Measurements from ENCODE around the gene SEC11A. TPM values are rescaled to one million over a fixed set of nuclear protein-coding genes. Genes with fewer than 3 reads are reported as not detected.

SEC11A gene
- total RNA-seq, 1 experiment from 2014 or later = 243 TPM

DNA sequence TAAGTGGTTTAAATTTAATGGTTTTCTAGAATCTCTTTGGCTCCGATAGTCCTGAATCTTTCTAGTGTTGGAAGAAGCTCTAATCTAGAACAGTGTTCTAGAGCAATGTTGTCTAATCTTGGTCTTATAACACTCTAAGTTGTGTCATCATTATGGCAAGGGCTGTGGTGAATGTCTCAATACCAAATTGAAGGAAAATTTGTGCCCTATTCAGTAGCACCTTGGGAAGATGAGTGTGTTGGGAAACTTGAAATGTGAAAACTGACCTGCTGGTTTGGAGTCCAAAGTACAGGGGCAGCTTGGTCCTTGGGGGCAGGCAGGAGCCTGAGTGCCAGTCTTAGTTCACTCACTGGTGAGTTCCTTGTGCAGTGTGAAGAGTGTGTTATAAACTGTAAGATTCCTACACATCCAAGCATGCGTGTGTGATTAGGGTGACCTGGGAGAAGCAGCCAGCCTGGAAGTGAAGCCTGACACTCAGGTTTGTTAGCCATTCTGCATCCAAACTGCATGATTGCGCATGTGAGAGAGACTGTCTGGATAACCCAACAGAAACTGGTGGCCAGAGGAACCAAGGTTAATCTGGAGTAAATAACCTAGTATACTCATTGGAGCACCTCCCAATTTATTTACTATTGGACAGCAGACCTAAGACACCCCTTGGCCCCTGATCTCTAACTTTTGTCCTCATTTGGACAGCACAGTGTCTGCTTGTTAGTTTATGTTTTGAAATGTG lies 47.1 kb upstream of the SEC11A start:
- H3K4me3 Mint-ChIP-seq (ENCODE audit: low read depth, unreplicated experiment) = no peak overlapping the region
- intact Hi-C loops (cut with micrococcal nuclease; ENCODE audit: unreplicated experiment) = no loop called here
- no peak for TF ChIP-seq CTCF (IDR thresholded peaks at IDR 0.05; ENCODE audit: unreplicated experiment)
- no peaks in the 10 kb centered on the region for H3K27me3 Mint-ChIP-seq (ENCODE audit: unreplicated experiment)
- CTCF ChIA-PET = interaction anchor here (1.3 kb wide), 1 partner anchor 11 kb away, joined by 3 read pairs; no protein-coding TSS in a partner anchor
- no TSS peak for BruUV-seq (replicated peaks)
- no peak overlapping the region for H3K27ac Mint-ChIP-seq (ENCODE audit: unreplicated experiment)
- H3K9me3 Mint-ChIP-seq (ENCODE audit: low read depth, unreplicated experiment) = no peaks in the 10 kb centered on the region
- DNase-seq = peak; percentile 13
- peaks cover 8% of the 10 kb centered on the region for H3K36me3 Mint-ChIP-seq (ENCODE audit: insufficient read depth, unreplicated experiment)
- H3K4me1 Mint-ChIP-seq (ENCODE audit: low read depth, unreplicated experiment) = peaks cover 14% of the 10 kb centered on the region

- no TSS peak for BruUV-seq (replicated peaks)
- H3K4me3 Mint-ChIP-seq (ENCODE audit: low read depth, unreplicated experiment) = no peak overlapping the region
- no peaks in the 10 kb centered on the region for H3K9me3 Mint-ChIP-seq (ENCODE audit: low read depth, unreplicated experiment)
- DNase-seq = no peak
- H3K27me3 Mint-ChIP-seq (ENCODE audit: unreplicated experiment) = no peaks in the 10 kb centered on the region
- no peak for TF ChIP-seq CTCF (IDR thresholded peaks at IDR 0.05; ENCODE audit: unreplicated experiment)
- CTCF ChIA-PET = no interaction called here
- intact Hi-C loops (cut with micrococcal nuclease; ENCODE audit: unreplicated experiment) = no loop called here
- H3K4me1 Mint-ChIP-seq (ENCODE audit: low read depth, unreplicated experiment) = peaks cover 14% of the 10 kb centered on the region
- H3K36me3 Mint-ChIP-seq (ENCODE audit: insufficient read depth, unreplicated experiment) = peaks cover 8% of the 10 kb centered on the region
- H3K27ac Mint-ChIP-seq (ENCODE audit: unreplicated experiment) = no peak overlapping the region
These were observed 45.7 kb upstream of the SEC11A start for GRCh38 chr15:84761607-84762131.

- DNase-seq = no peak
- intact Hi-C loops (cut with micrococcal nuclease; ENCODE audit: unreplicated experiment) = no loop called here
- CTCF ChIA-PET = no interaction called here
- no TSS peak for BruUV-seq (replicated peaks)
- Mint-ChIP-seq H3K4me1 (ENCODE audit: low read depth, unreplicated experiment) (peaks cover 22% of the 10 kb centered on the region), H3K27me3 (ENCODE audit: unreplicated experiment) (no peaks in the 10 kb centered on the region), H3K4me3 (ENCODE audit: low read depth, unreplicated experiment) (no peak overlapping the region), H3K9me3 (ENCODE audit: low read depth, unreplicated experiment) (no peaks in the 10 kb centered on the region), H3K27ac (ENCODE audit: unreplicated experiment) (no peak overlapping the region), H3K36me3 (ENCODE audit: insufficient read depth, unreplicated experiment) (peaks cover 15% of the 10 kb centered on the region)
- no peak for TF ChIP-seq CTCF (IDR thresholded peaks at IDR 0.05; ENCODE audit: unreplicated experiment)
These were observed 44.3 kb upstream of the SEC11A start for GRCh38 chr15:84760219-84760618.

GRCh38 chr15:84759018-84759417 lies 43.1 kb upstream of the SEC11A start:
- H3K9me3 Mint-ChIP-seq (ENCODE audit: low read depth, unreplicated experiment) = no peaks in the 10 kb centered on the region
- CTCF ChIA-PET = interaction anchor here (0.6 kb wide), 1 partner anchor 80 kb away, joined by 4 read pairs; no protein-coding TSS in a partner anchor
- H3K36me3 Mint-ChIP-seq (ENCODE audit: insufficient read depth, unreplicated experiment) = peaks cover 17% of the 10 kb centered on the region
- no peak for DNase-seq
- no peak overlapping the region for H3K27ac Mint-ChIP-seq (ENCODE audit: unreplicated experiment)
- H3K4me3 Mint-ChIP-seq (ENCODE audit: low read depth, unreplicated experiment) = no peak overlapping the region
- H3K4me1 Mint-ChIP-seq (ENCODE audit: low read depth, unreplicated experiment) = peaks cover 23% of the 10 kb centered on the region
- H3K27me3 Mint-ChIP-seq (ENCODE audit: unreplicated experiment) = no peaks in the 10 kb centered on the region
- no peak for TF ChIP-seq CTCF (IDR thresholded peaks at IDR 0.05; ENCODE audit: unreplicated experiment)
- intact Hi-C loops (cut with micrococcal nuclease; ENCODE audit: unreplicated experiment) = no loop called here
- BruUV-seq (replicated peaks) = no TSS peak
